HG03342 (cell line): ENCODE data around the gene ASTL.

Experiments
- ATAC-seq: cut with Tn5 transposase; IDR thresholded peaks from one replicate; pipeline ENCODE4 v1.9.1; 2021; ENCODE audit warnings: mild to moderate bottlenecking, moderate library complexity; ENCODE audit not compliant: unreplicated experiment

The ASTL gene

DNA sequence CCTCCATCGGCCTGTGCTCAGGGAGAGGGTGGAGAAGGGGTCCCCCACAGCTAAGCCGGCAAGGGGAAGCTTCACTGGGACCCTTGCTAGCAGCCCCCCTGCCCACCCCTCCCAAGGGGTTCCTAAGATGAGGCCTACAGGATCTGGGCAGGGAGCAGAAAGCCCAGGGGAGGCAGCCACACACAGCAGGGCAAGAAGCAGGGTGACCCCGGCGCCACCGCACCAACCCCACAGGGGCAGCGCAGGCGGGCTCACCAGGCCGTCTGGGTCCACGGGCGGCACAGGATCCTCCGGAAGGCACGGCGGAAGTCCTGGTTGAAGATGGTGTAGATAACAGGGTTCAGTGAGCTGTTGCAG, 23.8 kb downstream of the ASTL start:
- ATAC-seq = no peak

DNA sequence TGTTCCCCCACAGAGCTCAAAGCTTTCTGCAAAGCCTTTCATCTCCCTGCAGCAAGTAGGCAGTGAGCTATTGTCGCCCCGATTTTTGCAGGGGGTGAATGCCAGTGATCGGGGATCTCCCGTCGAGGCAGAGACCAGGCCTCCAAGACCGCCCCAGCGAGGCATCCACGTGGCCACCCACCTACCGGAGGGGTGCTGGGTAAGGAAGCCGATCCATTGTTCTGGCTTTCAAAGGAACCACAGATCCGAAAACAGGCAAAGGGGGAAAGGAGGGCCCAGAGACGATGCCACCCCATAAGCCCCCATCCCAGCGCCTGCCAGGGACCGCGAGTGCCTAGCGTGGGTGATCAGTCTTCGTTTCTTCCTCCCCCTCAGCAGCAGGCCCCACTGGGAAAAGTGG, 24.4 kb downstream of the ASTL start:
- ATAC-seq = no peak

DNA sequence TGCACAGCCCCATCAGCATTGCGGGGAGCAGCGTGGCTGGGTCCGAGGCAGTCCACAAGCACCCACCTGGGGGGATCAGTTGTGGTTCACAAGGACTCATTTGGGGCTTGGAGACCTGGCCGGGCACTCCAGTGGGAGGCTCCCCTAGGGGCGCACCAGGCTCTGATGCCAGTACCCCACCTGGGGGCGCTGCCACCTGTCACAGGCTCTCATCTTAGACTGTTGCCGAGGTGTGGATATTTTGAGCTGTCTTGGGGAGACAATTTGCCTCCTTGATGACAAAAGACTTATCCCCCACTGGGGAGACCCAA, 25.0 kb downstream of the ASTL start:
- no peak for ATAC-seq

DNA sequence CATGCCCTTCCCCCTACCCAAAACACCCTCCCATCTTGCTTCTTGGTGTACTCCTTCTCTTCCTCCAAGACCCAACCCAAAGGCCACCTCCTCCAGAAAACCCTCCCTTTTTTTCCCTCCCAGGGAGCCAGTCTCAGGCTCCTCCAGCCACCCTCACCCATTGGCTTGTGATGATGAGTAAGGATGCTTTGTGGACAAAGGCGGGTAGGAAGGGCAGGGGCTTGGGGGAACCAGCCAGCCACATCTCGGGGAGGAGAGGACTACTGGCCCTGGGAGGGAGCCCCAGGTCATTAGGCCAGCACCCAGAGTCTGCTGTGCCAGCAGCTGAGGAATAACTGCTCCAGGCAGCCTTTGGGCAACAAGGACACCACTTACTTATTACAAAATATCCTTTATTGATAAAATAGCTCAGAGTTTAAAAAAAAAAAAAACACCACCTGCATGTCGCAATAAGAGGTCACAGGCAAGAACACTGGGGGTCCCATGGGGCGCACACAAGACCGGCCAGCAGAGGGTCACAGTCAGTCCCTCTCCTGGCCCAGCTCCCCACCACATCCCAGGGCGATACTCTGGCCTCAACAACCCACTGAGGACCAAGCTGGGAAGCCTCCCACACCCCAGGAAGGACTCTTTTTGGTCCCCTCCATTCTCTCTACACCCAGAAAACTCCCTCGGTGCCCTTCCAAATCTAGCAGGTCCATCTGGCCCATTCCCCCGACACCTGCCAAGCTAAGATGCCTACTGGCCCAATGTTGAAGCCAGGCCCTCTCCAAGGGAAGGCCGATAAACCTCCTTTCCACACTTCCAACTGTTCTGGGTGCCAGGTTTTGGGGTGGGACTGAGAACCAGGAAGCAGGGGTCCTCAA, 25.6 kb downstream of the ASTL start:
- ATAC-seq = no peak

DNA sequence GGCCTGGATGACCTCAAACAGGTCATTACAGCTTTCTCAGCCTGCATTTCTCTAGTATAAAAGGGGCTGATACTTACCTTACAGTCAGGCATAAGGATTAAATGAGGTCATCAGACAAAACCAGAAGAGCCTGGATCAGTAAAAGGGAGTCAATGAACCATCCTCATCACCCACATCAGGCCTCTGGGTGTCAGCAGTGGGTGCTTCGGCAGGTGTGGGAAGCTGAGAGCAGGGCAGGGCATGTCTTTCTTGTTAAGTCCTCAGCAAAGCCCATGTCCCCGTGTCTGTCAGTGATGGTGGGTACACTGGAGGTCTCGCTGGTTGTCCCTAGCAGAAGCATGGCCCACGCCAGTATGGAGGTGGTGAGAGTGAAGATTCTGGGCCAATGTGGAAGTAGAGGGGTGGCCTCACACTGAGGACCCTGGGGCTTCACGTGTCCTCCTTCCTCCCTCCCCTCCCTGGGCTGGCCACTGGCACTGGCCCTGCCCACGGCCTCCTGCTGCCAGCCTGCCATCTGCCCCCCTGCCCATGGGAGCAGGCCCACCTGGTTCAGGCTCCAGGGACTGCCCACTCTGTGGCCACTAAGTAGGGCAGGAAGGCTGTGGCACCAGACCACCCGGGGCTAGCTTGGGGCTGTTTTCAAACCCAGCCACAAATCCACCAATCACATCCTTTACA, 26.3 kb downstream of the ASTL start:
- no peak for ATAC-seq

DNA sequence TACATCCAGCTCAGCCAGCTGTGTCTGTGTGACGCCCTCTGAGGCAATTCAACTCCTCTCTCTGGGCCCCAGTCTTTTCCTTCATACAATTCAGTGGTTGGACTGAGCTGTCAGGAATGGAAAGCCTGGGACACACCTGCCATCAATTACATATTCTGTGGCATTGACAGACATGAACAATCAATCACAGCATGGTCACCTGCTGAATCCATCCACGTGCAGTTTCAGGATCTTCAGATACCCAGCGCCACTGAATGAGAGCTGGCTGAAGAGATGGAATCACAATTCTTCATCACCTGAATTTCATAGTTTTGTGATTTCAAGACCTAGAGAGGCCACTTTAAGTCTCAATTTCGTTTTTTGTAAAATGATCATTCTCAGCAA, 27.1 kb downstream of the ASTL start:
- ATAC-seq = no peak

DNA sequence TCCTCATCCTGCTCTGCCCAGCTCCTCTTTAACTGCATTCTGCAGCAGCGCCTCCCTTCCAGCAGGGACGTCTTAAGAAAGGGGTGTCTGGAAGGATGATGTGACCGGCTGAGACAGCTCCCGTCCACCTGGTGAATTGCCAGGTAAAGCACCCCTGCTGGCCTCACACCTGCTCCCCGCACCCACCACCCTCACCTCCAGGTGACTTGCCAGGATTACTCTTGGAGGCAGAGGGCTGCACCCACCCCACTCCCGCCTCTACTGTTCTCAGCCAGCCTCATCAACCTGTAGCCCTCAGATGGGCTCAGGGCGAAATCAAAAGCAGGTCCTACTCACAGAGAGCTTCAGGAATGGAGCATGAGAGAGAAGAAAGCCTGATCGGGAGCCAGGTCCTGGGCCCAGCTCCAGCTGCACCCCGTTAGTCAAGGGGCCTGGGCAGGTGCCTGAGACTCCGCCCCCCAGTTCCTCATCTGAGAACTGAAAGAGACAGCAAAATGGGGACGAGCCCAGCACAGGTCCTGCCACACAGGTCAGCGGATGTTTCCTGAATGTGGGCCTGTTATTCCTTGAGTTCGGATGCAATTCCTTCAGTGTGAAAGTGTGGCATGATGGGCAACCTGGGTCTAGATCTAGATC, 27.6 kb downstream of the ASTL start:
- no peak for ATAC-seq

DNA sequence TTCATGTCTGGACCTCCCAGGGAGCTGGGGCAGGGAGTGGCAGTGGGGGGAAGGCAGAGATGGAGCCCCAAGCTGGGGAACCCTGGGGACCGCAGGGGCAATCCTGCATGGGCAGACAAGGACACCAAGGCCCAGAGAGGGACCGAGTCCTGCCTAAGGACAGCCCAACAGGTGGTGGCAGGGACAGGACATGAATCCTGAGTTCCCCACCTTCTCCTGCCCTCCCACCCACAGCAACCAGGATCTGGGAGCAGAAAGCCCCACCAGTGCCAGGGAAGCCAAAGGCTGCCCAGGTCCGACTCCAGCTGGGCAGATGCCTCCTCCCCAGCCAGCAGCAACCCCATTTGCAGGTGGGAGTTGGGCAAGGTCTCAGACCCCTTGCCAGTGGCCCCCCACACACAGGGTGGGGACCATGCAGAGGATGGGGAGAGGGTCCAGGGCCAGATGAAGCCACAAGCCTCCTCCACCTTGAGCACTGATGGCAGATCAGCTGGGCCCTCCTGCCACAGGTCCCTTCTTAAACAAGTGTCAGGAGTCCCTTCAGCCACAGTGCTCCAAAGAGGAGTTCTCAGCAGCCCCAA, 28.3 kb downstream of the ASTL start:
- ATAC-seq = no peak

DNA sequence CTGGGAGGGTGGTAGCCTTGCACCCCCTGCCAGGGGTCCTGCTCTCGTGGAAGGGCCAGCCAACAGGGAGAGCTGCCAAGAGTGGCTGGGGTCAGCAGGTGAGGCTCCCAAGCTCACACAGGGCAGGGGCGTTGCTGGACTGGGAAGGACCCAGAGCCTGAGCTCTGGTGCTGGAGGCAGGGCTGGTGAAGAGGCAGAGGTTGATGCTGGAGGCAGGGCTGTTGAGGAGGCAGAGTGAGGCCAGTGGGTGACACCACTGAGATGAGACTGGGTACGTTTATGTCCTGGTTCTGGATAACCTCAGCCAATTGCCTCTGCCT, 29.0 kb downstream of the ASTL start:
- no peak for ATAC-seq

DNA sequence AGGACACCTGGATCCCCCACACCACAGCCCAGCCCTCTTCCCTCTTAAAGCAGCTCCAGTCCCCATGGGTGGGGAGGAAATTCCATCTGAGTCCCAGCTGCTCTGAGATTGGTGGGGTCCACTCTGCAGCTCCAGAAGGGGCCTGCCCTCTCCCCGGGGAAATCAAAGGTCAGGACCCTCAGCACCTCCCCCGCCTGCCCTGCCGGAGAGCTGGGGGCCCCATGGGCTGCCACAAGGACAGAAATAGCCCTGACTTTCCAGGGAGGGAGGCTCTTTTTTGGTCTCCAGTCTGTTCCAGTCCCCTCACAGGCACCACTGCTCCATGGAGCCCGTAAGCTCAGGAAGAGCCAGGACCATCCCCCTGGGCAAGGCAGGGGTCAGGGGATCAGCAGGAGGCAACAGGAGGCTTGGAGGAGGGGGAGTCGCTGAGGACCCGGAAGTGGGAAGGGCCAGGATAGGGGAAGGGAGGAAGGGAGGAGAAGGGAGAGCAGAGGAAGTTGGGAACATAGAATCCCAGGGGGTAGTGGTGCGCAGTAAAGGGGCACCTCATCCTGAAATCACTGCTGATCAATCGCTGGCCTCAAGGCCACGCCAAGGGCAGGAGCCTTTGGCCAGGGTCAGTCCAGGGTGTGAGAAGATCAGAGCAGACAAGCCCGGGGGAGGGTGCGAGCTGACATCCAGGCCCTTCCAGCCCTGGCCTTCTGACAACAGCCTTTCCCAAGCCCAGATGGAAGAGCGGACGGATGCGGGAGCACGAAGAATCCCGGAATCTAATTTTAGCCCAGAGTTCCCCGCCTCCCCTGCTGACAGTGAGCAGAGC, 29.6 kb downstream of the ASTL start:
- ATAC-seq = no peak

DNA sequence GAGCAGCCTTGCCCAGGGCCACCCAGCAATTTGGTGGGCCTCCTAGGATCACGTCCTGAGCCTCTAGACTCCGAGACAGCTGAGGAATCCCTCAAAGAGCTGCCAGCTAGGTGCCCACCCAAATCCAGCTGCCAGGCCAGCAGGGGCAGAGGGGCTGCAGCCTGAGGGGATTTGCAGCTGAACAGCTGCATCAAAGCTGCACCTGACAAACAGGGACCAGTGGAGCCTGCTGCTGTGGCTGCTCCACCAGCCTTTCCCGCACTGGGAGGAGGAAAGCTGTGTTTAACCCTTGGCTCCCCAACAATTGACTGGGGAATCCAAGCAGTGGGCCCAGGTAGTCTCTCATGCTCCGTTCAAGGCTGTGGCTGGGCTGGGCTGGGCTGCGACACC, 30.2 kb downstream of the ASTL start:
- ATAC-seq = no peak

DNA sequence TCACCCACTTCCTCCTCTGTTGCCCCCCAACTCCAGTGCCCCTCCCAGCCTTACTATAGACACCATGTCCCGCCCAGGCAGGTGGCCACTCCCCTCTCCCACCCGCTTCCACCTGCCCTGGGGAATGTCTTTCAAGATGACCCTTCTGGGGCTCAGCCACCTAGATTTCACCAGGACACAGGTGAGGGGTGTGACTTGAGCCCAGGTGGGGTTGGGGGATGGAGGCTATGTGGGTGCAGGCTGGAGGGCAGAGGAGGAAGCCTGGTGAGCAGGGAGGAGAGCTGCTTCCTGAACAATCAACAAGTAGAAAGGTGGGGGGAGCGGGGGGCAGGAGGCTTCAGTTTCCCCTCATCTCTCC, 30.6 kb downstream of the ASTL start:
- ATAC-seq = no peak

DNA sequence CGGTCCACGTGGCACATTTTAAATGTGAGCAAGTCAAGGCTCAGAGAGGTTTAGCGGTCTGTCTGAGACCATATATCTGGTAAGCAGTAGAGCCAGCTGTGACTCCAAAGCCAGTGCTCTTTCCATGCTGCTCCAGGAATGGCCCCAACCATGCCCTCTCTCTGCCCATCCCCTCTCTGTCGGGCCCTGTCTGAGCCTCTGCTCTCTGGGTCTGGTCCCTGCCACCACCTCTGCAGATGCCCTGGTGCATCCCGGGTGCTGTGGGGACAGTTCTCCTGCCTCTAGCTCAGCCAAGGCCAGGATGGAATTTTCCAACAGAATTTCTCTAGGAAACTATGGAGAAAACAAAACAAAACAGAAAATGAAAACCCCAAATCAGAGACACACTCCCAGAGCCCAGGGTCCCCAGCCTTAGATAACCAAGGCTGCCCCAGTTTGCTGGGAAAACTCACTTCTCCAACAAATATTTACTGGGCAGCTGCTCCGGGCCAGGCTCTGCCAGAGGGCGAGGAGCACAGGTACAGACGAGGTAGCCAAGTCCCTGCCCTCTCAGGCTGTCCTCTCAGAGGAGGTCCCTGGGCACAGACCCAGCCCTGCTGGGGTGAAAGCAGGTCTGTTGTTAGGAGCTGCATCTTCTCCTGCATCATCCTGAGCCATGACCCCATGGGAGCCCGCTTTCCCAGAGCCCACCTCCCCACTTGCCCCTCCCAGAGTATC, 31.2 kb downstream of the ASTL start:
- ATAC-seq = no peak

DNA sequence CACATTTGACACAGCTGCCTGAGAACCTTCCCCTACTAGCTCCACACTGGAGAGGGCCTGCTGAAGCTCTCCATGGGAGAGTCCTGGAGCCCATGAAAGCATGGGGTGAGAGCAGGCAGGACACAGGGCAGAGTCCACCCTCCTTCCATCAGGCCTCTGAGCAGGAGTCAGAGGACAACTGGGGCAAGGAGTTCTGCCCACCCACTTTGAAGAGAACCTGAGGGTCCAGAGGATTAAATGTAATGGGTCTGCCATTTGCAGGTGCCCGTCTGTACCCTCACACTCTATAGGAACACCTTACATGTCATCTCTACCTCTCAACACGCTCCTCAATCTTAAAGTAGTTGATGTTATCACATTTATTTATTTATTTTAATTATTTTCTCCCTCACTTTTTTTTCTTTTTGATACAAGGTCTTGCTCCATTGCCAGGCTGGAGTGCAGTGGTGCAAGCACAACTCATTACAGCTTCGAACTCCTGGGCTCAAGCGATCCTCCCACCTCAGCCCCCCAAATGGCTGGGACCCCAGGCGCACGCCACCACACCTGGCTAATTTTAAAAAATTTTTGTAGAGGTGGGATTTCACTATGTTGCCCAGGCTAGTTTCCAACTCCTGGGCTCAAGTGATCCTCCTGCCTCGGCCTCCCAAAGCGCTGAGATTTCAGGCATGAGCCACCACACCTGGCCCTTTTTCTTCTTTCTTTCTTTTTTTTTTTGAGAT, 32.1 kb downstream of the ASTL start:
- ATAC-seq = no peak

DNA sequence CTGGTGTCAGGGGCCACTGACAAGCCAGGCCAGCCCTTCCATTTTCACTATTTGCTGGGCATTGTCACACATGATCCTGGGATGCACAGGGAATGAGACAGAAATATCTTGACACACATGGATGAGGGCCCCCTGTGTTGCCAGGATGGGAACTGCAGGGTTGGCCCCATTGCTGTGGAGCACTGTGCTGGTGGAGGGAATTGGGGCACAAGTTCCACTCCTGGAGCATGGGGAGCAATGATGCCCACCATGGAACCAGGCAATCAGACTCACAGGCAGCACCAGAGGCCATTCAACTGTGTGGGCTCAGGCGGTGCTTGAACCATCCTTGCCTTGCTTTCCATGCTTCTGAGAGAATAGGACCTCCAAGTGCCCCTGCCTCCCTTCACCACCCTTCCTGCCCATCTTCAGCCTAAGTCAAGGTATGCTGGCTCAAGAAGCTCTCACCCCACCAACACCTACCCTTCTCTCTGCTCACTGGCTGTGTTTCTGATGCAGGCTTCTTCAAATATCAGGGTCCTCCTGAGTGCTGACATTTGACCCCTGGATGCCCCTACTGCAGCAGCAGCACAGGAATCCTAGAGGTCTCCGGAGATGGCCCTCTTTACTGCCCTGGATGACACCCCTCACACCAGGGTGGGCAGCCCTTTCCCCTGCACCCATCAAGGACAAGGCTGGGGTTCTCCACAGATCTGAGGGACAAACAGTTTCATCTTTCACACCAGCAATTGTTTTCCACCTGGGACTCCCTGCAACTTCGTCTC, 33.0 kb downstream of the ASTL start:
- ATAC-seq = no peak

DNA sequence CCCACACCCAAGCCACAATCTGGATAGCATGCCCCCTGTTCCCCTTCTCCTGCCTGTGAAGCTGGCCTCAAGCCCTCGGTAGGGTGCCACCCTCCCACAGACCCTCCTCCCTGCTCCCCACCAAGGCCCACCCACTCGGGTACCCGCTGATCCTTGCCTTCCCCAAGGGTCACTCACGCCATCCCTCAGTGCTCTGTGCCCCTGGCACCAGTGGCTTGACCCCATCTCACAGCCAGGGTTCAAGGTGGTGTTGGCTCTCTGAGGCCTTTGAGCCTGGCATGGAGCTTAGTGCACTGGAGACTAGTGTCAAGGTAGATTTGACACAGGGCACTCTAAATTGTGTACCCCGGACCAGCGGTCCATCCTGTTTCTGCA, 33.8 kb downstream of the ASTL start:
- ATAC-seq = no peak

DNA sequence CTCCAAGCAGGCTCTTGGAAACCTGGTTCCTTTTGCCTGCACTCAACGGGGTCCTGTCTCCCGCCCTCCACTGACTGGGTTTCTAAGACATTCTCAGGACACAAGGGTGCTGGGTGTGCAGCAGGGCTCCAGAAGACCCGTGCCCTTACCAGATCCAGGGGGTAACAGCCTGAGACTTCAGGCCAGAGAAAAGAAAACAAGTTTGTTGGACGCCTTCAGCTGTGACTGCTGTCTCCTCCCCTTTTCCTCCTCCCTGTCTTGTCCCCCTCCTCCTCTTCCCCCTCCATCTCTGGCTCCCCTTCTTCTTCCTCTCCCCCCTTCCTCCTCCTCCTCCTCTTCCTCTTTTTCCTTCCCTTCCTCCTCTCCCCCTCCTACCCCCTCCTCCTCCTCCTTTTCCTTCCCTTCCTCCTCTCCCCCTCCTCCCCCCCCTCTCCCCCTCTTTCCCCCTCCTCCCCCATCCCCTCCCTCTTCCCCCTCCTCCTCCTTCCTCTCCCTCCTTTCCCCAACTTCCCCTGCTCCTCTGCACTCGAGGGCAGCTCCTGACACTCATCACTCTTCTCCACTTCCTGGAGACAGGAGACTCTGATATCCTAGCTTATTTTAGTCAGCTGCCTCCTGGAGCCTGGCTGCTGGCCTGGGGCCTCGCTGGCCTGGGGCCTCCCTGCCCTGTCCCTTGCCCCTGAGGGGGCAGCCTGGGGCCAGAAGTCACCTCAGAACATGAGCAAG, 34.4 kb downstream of the ASTL start:
- ATAC-seq = no peak

DNA sequence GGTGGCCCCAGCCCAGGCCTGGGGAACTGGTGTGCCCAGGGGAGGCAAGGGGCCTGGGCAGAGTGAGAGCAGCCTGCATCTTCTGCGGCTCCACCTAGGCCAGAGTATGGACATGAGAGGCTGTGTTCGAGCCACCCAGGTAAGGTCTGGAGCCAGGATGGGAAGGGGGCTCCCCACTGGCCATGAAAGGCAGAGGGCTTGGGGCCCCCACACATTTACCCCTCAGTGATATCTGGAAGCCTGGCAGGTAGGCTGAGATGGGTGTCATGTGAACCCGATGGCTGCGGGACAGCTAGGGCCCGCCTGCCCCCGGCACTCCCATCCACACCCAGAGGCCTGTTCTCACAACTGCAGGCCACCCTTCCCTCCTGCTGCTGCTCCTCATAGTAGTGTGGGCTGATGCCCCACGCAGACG, 35.1 kb downstream of the ASTL start:
- ATAC-seq = no peak
